ENCODE data around the gene ERC1.

DNA sequence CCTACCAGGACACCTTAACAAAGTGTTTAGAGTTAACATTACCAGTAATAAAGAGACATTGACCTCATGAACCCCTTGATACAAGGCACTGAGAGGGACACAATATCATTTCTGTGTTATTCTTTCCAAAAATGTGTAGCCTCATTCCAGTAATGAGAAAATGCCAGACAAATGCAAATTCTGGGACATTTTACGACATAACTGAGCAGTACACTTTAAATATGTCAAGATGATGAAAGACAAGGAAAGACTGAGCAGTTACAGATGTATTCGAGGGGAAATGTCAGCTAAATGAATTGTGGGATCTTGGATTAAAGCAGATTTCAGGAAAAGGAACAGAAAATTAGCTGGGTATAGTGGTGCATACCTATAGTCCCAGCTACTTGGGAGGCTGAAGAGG, 255.6 kb downstream of the ERC1 start:
- TF ChIP-seq GATA3 (IDR thresholded peaks at IDR 0.05; ENCODE audit: low read depth, low read length): no peak
- no peak for TF ChIP-seq GATA2 (IDR thresholded peaks at IDR 0.05; ENCODE audit: low read depth, low read length)
